Measurements from ENCODE around the gene NUP214. TPM values are rescaled to one million over a fixed set of nuclear protein-coding genes. Genes with fewer than 3 reads are reported as not detected.

Gene NUP214
- total and polyA plus RNA-seq, 2 of the 8 experiments (the other 6 are each of a cell fraction or from before 2014, with no cell fraction given): 28.6 to 50.2 TPM

DNA sequence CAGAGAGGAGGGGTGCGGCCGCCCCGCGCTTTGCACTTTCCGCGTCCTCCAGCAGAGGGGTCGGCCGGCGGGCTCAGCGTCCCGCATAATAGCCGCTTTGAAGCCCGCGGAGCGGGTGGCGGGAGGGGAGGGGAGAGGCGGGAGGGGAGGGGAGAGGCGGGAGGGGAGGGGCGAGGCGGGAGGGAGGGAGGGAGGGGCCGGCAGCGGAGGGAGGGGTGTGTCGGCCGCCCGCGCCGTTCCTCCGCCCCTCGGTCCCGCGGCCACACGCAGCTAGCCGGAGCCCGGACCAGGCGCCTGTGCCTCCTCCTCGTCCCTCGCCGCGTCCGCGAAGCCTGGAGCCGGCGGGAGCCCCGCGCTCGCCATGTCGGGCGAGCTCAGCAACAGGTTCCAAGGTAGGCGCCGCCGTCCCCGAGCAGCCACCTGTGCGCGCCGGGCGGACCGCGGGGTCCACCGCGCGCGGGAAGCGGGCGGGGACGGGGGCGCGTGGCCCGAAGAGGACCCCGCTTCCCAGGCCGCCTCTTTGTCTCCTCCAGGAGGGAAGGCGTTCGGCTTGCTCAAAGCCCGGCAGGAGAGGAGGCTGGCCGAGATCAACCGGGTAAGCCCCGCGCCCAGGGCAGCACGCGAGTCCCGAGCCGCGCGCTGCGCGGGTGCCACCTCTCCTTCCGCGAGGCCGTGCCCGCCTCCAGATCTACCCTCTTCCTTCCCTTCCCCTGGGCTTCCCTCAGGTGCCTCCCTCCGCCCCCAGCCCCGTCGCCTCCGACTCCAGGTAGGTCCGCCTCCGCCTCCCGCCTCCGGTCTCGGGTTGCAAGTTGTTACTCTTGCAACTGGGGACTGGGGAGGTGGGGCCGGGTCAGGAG, 28.9 kb upstream of the NUP214 start, which contains the start of gene AIF1L (continued):
- TF ChIP-seq TEAD4 (IDR thresholded peaks at IDR 0.05; ENCODE audit: low read depth, low read length) (no peak), NANOG (IDR thresholded peaks at IDR 0.05; ENCODE audit: insufficient read depth, low read depth, low read length, poor library complexity, severe bottlenecking) (peak; percentile 60), CHD2 (IDR thresholded peaks at IDR 0.05; ENCODE audit: low read length) (no peak), HDAC6 (IDR thresholded peaks at IDR 0.05; ENCODE audit: low read depth, low read length) (no peak), CBX5 (IDR thresholded peaks at IDR 0.05; ENCODE audit: low read depth, low read length) (no peak)

Data from H1 (cell line).